ENCODE data around the gene PDSS2.

GRCh38 chr6:107319906-107320530 lies 139.3 kb downstream of the PDSS2 start:
- TF ChIP-seq GATA2 (IDR thresholded peaks at IDR 0.05; ENCODE audit: low read depth, low read length) (no peak), GATA3 (IDR thresholded peaks at IDR 0.05; ENCODE audit: low read depth, low read length) (no peak)
